ENCODE data around the gene CIZ1.

- TF ChIP-seq CTCF (IDR thresholded peaks at IDR 0.05) (no peak), POLR2A (IDR thresholded peaks at IDR 0.05) (no peak)
Observed at GRCh38 chr9:128145536-128145935, 45.8 kb downstream of the CIZ1 start.
